Uterus (tissue), 2 donors: ENCODE data around the gene BCAS3.
"Not testable (repeated sequence)": the region's sequence is repeated elsewhere in the genome, so short reads cannot be mapped to it uniquely, and the experiment has no call there.

ENCODE experiments used
- CTCF ChIP-seq, 4 experiments: fragments of 200-600 bp in 2 of 4; fragments of 450-650 bp in 2 of 4; sonication (generic) in 2 of 4; IDR thresholded peaks; one replicate each; pipeline ENCODE4 v1.5.1; 2016 to 2019; ENCODE audit warnings: antibody characterized with exemption in 4 of 4, mild to moderate bottlenecking in 2 of 4, moderate library complexity in 1 of 4
- POLR2A ChIP-seq, 2 donors: fragments of 450-650 bp; IDR thresholded peaks; one replicate each; pipeline ENCODE4 v1.6.1; 2016; ENCODE audit warnings: antibody characterized with exemption in 2 of 2, mild to moderate bottlenecking in 1 of 2, moderate library complexity in 1 of 2

- not testable (repeated sequence) for TF ChIP-seq CTCF, POLR2A (IDR thresholded peaks at IDR 0.05)
These were observed 258.3 kb downstream of the BCAS3 start for GRCh38 chr17:60935991-60936390.
